HPDE6-E6E7 (cell line): ENCODE results near the gene MEGF11.
"Not testable (repeated sequence)": the region's sequence is repeated elsewhere in the genome, so short reads cannot be mapped to it uniquely, and the experiment has no call there.

Experiments used
- DNase-seq: peaks from one replicate; pipeline ENCODE4 v3.0.0; 2011; ENCODE audit warnings: missing footprints; ENCODE audit errors: extremely low spot score

MEGF11 gene

GRCh38 chr15:66003129-66003528 lies 250.4 kb downstream of the MEGF11 start:
- not testable (repeated sequence) for DNase-seq

GRCh38 chr15:66001717-66002426 lies 251.7 kb downstream of the MEGF11 start:
- DNase-seq: no peak

- DNase-seq: no peak
Observed at GRCh38 chr15:66001042-66001441, 252.5 kb downstream of the MEGF11 start.

GRCh38 chr15:65998486-65998885 lies 255.1 kb downstream of the MEGF11 start:
- no peak for DNase-seq

- DNase-seq: no peak
Observed at GRCh38 chr15:65996901-65997300, 256.6 kb downstream of the MEGF11 start.

GRCh38 chr15:65994832-65995231 lies 258.7 kb downstream of the MEGF11 start:
- DNase-seq: no peak

GRCh38 chr15:65993762-65994161 lies 259.8 kb downstream of the MEGF11 start:
- no peak for DNase-seq

GRCh38 chr15:65993236-65993635 lies 260.3 kb downstream of the MEGF11 start:
- DNase-seq: no peak

- DNase-seq: no peak
Observed at GRCh38 chr15:65991721-65992483, 261.6 kb downstream of the MEGF11 start.

GRCh38 chr15:65990298-65990981 lies 263.1 kb downstream of the MEGF11 start:
- DNase-seq: no peak

- no peak for DNase-seq
Observed at GRCh38 chr15:65987100-65987499, 266.4 kb downstream of the MEGF11 start.

GRCh38 chr15:65986416-65986815 lies 267.1 kb downstream of the MEGF11 start:
- DNase-seq: no peak

GRCh38 chr15:65985387-65985786 lies 268.2 kb downstream of the MEGF11 start:
- DNase-seq: no peak

- no peak for DNase-seq
Observed at GRCh38 chr15:65982627-65983322, 270.8 kb downstream of the MEGF11 start.

- peak; percentile 73 for DNase-seq
Observed at GRCh38 chr15:65981837-65982626, 271.5 kb downstream of the MEGF11 start.

GRCh38 chr15:65980824-65981456 lies 272.6 kb downstream of the MEGF11 start:
- DNase-seq: peak; percentile 75

GRCh38 chr15:65979837-65980236 lies 273.7 kb downstream of the MEGF11 start:
- DNase-seq: no peak

- peak; percentile 87 for DNase-seq
Observed at GRCh38 chr15:65979316-65979715, 274.2 kb downstream of the MEGF11 start.

GRCh38 chr15:65978110-65978509 lies 275.4 kb downstream of the MEGF11 start:
- DNase-seq: no peak

GRCh38 chr15:65976196-65976595 lies 277.4 kb downstream of the MEGF11 start:
- DNase-seq: not testable (repeated sequence)

GRCh38 chr15:65971741-65971995 lies 281.9 kb downstream of the MEGF11 start:
- DNase-seq: no peak
